Spinal cord (tissue), 10 donors: Measurements from ENCODE around the gene NR2F1. TPM values are rescaled to one million over a fixed set of nuclear protein-coding genes. Genes with fewer than 3 reads are reported as not detected.
A peak's percentile ranks its signal among the peaks of the same experiment; 100 is the strongest.

Experiments
- DNase-seq, 6 donors: peaks; one replicate each; pipeline versions ENCODE4 v3.0.0 to v3.0.0-alpha.2; 2013 to 2015; ENCODE audit warnings: low spot score in 6 of 6, low read depth in 4 of 6
- H3K27ac ChIP-seq: one replicate; pipeline ENCODE4 v1.5.1; 2013; ENCODE audit warnings: low read depth, low read length, control low read depth
- H3K27me3 ChIP-seq: one replicate; pipeline ENCODE4 v1.6.1; 2013; ENCODE audit warnings: low read length; ENCODE audit not compliant: control insufficient read depth, insufficient read depth
- H3K36me3 ChIP-seq: one replicate; pipeline ENCODE4 v1.6.1; 2013; ENCODE audit warnings: low read length; ENCODE audit not compliant: control insufficient read depth, insufficient read depth
- H3K4me1 ChIP-seq: one replicate; pipeline ENCODE4 v1.6.1; 2013; ENCODE audit warnings: low read length; ENCODE audit not compliant: control insufficient read depth, insufficient read depth
- H3K4me3 ChIP-seq: one replicate; pipeline ENCODE4 v1.5.1; 2013; ENCODE audit warnings: low read depth, low read length, control low read depth
- H3K9me3 ChIP-seq: one replicate; pipeline ENCODE4 v1.6.1; 2013; ENCODE audit warnings: low read length; ENCODE audit not compliant: control insufficient read depth, insufficient read depth
- WGBS: methylation state at CpG from one replicate; pipeline ENCODE4 v1.1.5; 2013; ENCODE audit warnings: missing lambda C conversion rate; ENCODE audit not compliant: insufficient coverage; 5-methylcytosine and 5-hydroxymethylcytosine counted together
- polyA plus RNA-seq, 2 donors: library from polyadenylated mRNA; unstranded; fragments of 120-200 nt; gene quantifications; one replicate each; pipeline ENCODE4 v1.2.1, GENCODE V29; 2013; ENCODE audit not compliant: insufficient read length in 2 of 2
- total RNA-seq, 2 donors: library from RNA; depleted of rRNA in 1 of 2; stranded (reverse); fragments of 120-200 nt in 1 of 2; fragments of >200 nt in 1 of 2; gene quantifications; one replicate each; pipeline versions ENCODE4 v1.2.3 to v1.2.4, GENCODE V29; 2013 to 2014
- donor health status: healthy.

The NR2F1 gene
- total and polyA plus RNA-seq, 4 donors, result 64.5 to 249 (median 183) TPM

DNA sequence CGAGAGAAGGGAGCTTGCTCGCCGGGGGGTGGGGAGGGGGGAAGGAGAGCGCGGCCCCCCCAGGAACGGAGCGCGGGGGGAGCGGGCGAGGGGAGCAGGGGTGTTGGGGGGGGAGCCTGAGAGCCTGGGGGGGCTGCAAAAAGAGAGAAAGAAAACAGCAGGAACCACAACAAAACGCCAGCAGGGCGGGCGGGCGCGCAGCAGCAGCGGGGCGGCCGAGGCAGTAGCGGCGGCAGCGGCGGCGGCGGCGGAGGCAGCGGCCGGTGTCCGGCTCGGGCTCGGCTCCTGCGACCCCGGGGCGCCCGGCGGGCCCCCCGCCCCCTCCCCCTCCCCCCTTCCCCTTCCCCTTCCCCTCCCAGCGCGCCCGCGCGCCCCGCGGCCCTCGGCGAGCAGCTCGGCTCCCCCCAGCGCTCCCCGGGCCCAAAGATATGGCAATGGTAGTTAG is 1.6 kb downstream of the NR2F1 start:
- 0% methylated on average over 17 of the region's 48 CpGs for WGBS
- peaks cover 10% of the 10 kb centered on the region for H3K4me1 ChIP-seq
- no peak for DNase-seq
- peaks cover 9% of the 10 kb centered on the region for H3K36me3 ChIP-seq
- peak overlapping the region; percentile 40 for H3K27ac ChIP-seq
- no peaks in the 10 kb centered on the region for H3K27me3 ChIP-seq
- H3K9me3 ChIP-seq, result no peaks in the 10 kb centered on the region
- peak overlapping the region; percentile 89 for H3K4me3 ChIP-seq

DNA sequence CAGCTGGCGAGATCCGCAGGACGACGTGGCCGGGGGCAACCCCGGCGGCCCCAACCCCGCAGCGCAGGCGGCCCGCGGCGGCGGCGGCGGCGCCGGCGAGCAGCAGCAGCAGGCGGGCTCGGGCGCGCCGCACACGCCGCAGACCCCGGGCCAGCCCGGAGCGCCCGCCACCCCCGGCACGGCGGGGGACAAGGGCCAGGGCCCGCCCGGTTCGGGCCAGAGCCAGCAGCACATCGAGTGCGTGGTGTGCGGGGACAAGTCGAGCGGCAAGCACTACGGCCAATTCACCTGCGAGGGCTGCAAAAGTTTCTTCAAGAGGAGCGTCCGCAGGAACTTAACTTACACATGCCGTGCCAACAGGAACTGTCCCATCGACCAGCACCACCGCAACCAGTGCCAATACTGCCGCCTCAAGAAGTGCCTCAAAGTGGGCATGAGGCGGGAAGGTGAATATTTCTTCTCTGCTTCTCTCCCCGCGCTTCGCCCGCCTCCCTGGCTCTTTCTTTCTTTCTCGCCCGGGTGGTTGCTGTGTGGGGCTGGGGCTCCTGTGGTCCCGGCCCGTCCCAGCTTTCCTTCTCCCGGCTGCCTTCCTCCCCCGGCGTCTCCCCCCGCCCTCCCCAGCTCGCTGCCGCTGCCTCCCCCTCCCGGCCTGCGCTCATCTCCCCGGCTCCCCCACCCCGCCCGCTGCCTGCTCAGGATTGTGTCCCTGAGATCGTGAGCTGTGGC is 2.2 kb downstream of the NR2F1 start:
- peaks cover 9% of the 10 kb centered on the region for H3K36me3 ChIP-seq
- WGBS, result under 1% methylated on average over 52 of the region's 70 CpGs
- H3K27ac ChIP-seq, result peak overlapping the region; percentile 96
- no peaks in the 10 kb centered on the region for H3K9me3 ChIP-seq
- DNase-seq, result peak in 2 of 6 donors; percentile 67 to 73
- peak overlapping the region; percentile 89 for H3K4me3 ChIP-seq
- H3K4me1 ChIP-seq, result peaks cover 14% of the 10 kb centered on the region
- no peaks in the 10 kb centered on the region for H3K27me3 ChIP-seq

DNA sequence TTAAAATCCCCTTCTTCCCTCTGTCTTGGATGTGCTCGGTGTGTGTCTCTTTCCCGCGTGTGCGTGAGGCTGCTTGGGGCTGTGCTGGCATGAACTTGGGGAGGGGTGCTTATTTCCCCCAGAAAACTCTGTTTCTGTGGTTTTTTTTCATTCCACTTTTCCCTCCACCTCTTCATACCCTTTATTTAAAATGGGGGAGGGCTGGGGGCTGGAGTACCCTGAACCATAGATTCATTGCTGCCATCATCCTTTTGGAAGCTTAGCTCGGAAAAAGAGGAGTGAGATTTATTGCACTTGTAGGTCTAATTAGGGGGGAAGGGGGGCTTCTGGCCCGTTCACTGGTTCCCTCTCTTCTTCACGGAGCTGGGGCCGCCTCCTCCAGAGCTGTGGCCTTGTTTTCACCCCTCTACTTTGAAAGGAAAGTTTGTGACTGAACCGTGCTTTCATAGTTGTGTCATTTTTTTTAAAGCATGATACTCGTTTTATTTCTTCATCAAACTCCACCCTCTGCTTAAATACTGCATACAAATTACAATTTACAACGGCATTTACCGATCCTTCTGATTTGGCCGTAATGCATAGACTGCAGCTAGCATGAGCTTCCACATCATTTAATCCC is 2.9 kb downstream of the NR2F1 start:
- Histone ChIP-seq H3K36me3 (peaks cover 9% of the 10 kb centered on the region), H3K27me3 (no peaks in the 10 kb centered on the region), H3K4me3 (peak overlapping the region; percentile 89), H3K9me3 (no peaks in the 10 kb centered on the region), H3K27ac (peak overlapping the region; percentile 96), H3K4me1 (peaks cover 14% of the 10 kb centered on the region)
- WGBS, result 0% methylated on average over 2 of the region's 13 CpGs
- peak in 2 of 6 donors; percentile 86 to 90 for DNase-seq

DNA sequence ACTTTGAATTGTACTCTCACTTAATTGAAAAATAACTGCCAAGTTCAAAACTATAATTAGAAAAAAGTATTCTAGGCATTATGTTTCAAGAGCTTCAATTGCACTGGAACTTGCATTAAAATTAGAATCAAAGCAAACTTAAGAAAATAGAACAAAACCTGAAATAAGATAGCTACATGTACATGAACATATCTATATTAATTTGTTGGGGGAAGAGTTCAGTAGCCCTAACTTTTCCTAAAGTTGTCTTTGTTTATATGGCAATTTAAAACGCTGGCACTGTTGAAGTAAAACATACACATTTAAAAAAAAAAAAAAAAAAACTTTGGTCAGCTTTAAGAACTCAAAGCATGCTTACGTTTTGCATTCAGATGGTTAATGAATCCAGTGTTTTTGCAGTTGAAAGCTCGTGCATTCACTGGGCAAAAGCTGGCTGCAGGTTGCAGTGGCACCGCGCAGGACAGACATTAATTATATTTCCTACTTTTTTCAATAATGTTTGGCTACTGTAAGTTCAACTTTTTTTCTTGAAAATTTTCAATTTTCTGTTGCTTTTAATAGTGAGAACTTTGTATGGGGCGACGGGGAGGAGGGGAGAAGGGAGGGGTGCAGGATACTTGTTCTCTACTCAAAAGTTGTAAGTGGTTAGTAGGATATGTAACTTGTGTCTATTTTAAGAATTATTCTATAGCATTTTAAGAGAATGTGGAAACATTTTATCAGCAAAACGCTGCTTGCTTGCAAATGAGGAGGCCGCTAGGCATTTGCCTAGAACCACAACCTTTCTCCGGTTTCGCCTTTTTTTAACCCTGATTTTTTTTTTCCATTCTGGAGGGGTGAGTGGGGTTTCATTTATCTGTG is 3.9 kb downstream of the NR2F1 start:
- H3K9me3 ChIP-seq, result no peaks in the 10 kb centered on the region
- WGBS, result 0% methylated on average over 3 of the region's 11 CpGs
- peaks cover 22% of the 10 kb centered on the region for H3K4me1 ChIP-seq
- H3K36me3 ChIP-seq, result peaks cover 16% of the 10 kb centered on the region
- peak in 1 of 6 donors; percentile 77 for DNase-seq
- H3K27me3 ChIP-seq, result no peaks in the 10 kb centered on the region
- peak overlapping the region; percentile 96 for H3K27ac ChIP-seq
- H3K4me3 ChIP-seq, result peak overlapping the region; percentile 89

- Histone ChIP-seq H3K9me3 (no peaks in the 10 kb centered on the region), H3K27me3 (no peaks in the 10 kb centered on the region), H3K27ac (peak overlapping the region; percentile 96), H3K4me1 (peaks cover 23% of the 10 kb centered on the region), H3K36me3 (peaks cover 16% of the 10 kb centered on the region), H3K4me3 (peak overlapping the region; percentile 89)
- DNase-seq, result peak in 2 of 6 donors; percentile 81 to 84
- 2% methylated on average over 59 of the region's 59 CpGs for WGBS
Measured at GRCh38 chr5:93587597-93588351, 4.8 kb downstream of the NR2F1 start.

DNA sequence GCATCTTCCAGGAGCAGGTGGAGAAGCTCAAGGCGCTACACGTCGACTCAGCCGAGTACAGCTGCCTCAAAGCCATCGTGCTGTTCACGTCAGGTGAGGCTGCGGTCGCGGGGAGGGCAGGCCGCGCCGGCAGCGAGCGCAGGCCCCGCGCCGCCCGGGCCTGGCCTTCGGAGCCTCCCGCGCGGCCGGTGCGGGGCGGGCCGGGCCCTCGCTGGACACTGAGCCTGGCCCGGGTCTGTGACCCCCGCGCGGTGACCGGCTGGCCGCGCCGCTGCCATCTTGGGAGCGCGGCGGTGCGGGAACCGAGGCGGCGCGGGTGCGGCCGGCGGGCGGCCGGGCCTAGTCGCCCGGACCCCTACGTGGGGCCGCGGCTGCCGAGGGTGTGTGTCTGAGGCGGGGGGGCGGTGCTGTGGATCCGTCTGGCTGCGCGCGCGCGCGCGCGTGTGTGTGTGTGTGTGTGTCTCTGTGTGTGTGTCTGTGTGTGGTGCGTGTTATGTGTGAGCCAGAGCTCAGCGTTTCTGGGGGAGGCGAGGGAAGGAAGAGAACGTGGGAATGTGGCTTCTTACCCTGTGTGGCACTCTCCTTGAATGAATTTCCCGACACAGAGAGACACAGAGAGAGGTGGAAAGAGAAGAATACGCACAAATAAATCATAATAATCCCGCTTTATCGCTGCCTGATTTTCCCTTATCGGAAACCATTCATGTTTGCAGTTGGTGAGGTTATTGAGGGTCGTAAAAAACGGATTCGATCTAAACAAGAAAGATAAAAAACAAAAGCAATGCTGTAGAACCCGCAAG is 5.5 kb downstream of the NR2F1 start:
- DNase-seq, result peak in 2 of 6 donors; percentile 75 to 90
- H3K4me1 ChIP-seq, result peaks cover 30% of the 10 kb centered on the region
- H3K9me3 ChIP-seq, result no peaks in the 10 kb centered on the region
- peak overlapping the region; percentile 98 for H3K27ac ChIP-seq
- H3K4me3 ChIP-seq, result peak overlapping the region; percentile 89
- H3K27me3 ChIP-seq, result no peaks in the 10 kb centered on the region
- H3K36me3 ChIP-seq, result peaks cover 20% of the 10 kb centered on the region
- 2% methylated on average over 66 of the region's 78 CpGs for WGBS

DNA sequence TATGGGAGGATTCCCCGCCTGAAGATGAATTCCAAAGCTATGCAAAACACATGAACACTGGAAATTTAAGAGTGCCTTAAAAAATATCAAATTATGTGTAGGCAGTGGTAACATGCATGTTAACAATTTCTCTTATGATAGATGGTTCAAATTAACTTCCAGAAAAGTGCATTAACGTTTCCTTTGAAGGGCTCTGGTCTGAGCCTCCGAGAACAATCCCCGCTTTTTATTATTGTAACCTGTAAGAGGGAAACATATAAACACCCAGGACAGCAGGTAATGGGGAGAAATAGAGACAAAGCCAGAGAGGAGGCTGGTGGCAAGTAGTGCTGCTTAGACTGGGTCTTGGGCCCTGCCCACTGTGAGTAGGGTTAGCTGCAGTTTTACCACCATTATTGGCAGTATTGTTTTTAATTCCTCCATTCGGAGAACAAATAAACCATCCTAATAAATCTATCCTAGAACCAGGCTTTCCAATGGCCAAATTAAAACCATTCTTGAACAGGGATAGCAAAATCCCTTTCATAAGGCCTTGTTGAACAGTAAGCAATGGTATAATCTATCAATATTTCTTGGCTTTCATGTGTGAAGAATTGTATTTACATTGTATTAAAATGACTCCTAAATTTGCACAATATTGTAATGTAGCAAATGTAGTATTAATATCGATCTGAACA is 6.3 kb downstream of the NR2F1 start:
- Histone ChIP-seq H3K4me1 (peaks cover 33% of the 10 kb centered on the region), H3K27me3 (no peaks in the 10 kb centered on the region), H3K4me3 (peak overlapping the region; percentile 65), H3K36me3 (peaks cover 25% of the 10 kb centered on the region), H3K9me3 (no peaks in the 10 kb centered on the region), H3K27ac (peak overlapping the region; percentile 98)
- WGBS, result no CpG with 5 or more reads among the region's 6 CpGs
- peak in 1 of 6 donors; percentile 82 for DNase-seq

GRCh38 chr5:93589829-93590215 is 6.8 kb downstream of the NR2F1 start:
- Histone ChIP-seq H3K36me3 (peaks cover 28% of the 10 kb centered on the region), H3K4me3 (peak overlapping the region; percentile 65), H3K27me3 (peaks cover 2% of the 10 kb centered on the region), H3K9me3 (no peaks in the 10 kb centered on the region), H3K4me1 (peaks cover 37% of the 10 kb centered on the region), H3K27ac (peak overlapping the region; percentile 98)
- peak in 2 of 6 donors; percentile 90 to 91 for DNase-seq
- 7% methylated on average over 2 of the region's 2 CpGs for WGBS
